ENCODE measurements around the gene GALNT1.

DNA sequence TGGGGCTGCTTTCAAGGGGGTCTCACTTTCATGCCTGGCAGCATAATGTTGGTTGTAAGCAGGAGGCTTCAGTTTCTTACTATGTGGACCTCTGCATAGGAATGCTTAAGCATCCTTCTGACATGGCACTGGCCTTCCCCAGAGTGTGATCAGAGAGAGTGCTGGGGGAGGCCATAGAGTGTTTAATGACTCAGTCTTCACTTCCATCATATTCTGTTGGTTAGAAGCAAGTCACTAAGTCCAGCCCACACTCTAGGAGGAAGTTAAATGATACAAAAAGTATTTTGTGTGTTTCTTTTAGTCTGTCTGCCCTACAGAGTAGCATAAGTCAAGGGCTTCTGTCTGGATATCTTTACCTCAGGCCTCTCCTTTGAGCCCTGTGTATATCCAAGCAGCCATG lies 64.9 kb downstream of the GALNT1 start:
- TF ChIP-seq, protein P1, sequence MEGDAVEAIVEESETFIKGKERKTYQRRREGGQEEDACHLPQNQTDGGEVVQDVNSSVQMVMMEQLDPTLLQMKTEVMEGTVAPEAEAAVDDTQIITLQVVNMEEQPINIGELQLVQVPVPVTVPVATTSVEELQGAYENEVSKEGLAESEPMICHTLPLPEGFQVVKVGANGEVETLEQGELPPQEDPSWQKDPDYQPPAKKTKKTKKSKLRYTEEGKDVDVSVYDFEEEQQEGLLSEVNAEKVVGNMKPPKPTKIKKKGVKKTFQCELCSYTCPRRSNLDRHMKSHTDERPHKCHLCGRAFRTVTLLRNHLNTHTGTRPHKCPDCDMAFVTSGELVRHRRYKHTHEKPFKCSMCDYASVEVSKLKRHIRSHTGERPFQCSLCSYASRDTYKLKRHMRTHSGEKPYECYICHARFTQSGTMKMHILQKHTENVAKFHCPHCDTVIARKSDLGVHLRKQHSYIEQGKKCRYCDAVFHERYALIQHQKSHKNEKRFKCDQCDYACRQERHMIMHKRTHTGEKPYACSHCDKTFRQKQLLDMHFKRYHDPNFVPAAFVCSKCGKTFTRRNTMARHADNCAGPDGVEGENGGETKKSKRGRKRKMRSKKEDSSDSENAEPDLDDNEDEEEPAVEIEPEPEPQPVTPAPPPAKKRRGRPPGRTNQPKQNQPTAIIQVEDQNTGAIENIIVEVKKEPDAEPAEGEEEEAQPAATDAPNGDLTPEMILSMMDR (IDR thresholded peaks at IDR 0.05): no peak
- no peak for TF ChIP-seq POLR2A (IDR thresholded peaks at IDR 0.05)

Measured in esophagus squamous epithelium (tissue), 4 donors.